ENCODE data around the gene KRTAP9-8. TPM values are rescaled to one million over a fixed set of nuclear protein-coding genes. Genes with fewer than 3 reads are reported as not detected.

The KRTAP9-8 gene
- polyA plus RNA-seq, 1 donor (not counting 4 experiments of a cell fraction or from before 2014, with no cell fraction given): not detected

- DNase-seq (ENCODE audit: low read depth, low spot score) (peak; percentile 5), FAIRE-seq (peak; percentile 52)
- Histone ChIP-seq H3K27ac (ENCODE audit: control insufficient read depth, insufficient read depth, low read length) (no peak overlapping the region), H3K4me1 (ENCODE audit: control insufficient read depth, extremely low read depth, insufficient read depth, low read length) (no peaks in the 10 kb centered on the region), H3K79me2 (ENCODE audit: control insufficient read depth, insufficient read depth, low read length) (no peaks in the 10 kb centered on the region), H2AFZ (ENCODE audit: control insufficient read depth, low read length) (no peak overlapping the region), H3K9me3 (ENCODE audit: control insufficient read depth, low read depth, low read length) (no peaks in the 10 kb centered on the region), H3K4me2 (ENCODE audit: control insufficient read depth, extremely low read depth, insufficient read depth, low read depth, low read length) (no peak overlapping the region), H3K9me1 (ENCODE audit: control insufficient read depth, extremely low read depth, insufficient read depth, low read length) (no peaks in the 10 kb centered on the region), H3K27me3 (ENCODE audit: control insufficient read depth, extremely low read depth, insufficient read depth, low read length) (no peaks in the 10 kb centered on the region), H4K20me1 (ENCODE audit: control insufficient read depth, extremely low read depth, insufficient read depth, low read length) (no peaks in the 10 kb centered on the region), H3K9ac (ENCODE audit: control insufficient read depth, extremely low read depth, insufficient read depth, low read length) (no peak overlapping the region), H3K4me3 (ENCODE audit: control insufficient read depth in 2 of 3, extremely low read depth in 1 of 3, insufficient read depth in 2 of 3, low read depth in 1 of 3, low read length in 3 of 3) (no peak overlapping the region), H3K36me3 (ENCODE audit: control insufficient read depth in 2 of 2, extremely low read depth in 1 of 2, insufficient read depth in 2 of 2, low read length in 2 of 2) (no peaks in the 10 kb centered on the region)
- TF ChIP-seq EZH2 (IDR thresholded peaks at IDR 0.05; ENCODE audit: low read length): no peak
- no peak for TF ChIP-seq CTCF (optimal IDR thresholded peaks at IDR 0.05 in 1 of 3, IDR thresholded peaks at IDR 0.05 in 1 of 3, conservative IDR thresholded peaks at IDR 0.05 in 1 of 3; ENCODE audit: extremely low read depth in 1 of 3, insufficient read depth in 2 of 3, low read length in 3 of 3)
- dilution Hi-C loops (cut with MboI; ENCODE audit: extremely low pct_ligation_motif_present, low sequenced_read_pairs): no loop called here
Measured at GRCh38 chr17:41211845-41212466, 25.8 kb upstream of the KRTAP9-8 start.

GRCh38 chr17:41212524-41213169 lies 25.2 kb upstream of the KRTAP9-8 start:
- FAIRE-seq: no peak
- no peak overlapping the region for H2AFZ ChIP-seq (ENCODE audit: control insufficient read depth, low read length)
- H3K9me3 ChIP-seq (ENCODE audit: control insufficient read depth, low read depth, low read length): no peaks in the 10 kb centered on the region
- no peak overlapping the region for H3K4me2 ChIP-seq (ENCODE audit: control insufficient read depth, extremely low read depth, insufficient read depth, low read depth, low read length)
- no peaks in the 10 kb centered on the region for H3K79me2 ChIP-seq (ENCODE audit: control insufficient read depth, insufficient read depth, low read length)
- no peaks in the 10 kb centered on the region for H3K36me3 ChIP-seq (ENCODE audit: control insufficient read depth in 2 of 2, extremely low read depth in 1 of 2, insufficient read depth in 2 of 2, low read length in 2 of 2)
- TF ChIP-seq CTCF (optimal IDR thresholded peaks at IDR 0.05 in 1 of 3, IDR thresholded peaks at IDR 0.05 in 1 of 3, conservative IDR thresholded peaks at IDR 0.05 in 1 of 3; ENCODE audit: extremely low read depth in 1 of 3, insufficient read depth in 2 of 3, low read length in 3 of 3) (no peak), EZH2 (IDR thresholded peaks at IDR 0.05; ENCODE audit: low read length) (no peak)
- no peaks in the 10 kb centered on the region for H3K9me1 ChIP-seq (ENCODE audit: control insufficient read depth, extremely low read depth, insufficient read depth, low read length)
- no peak overlapping the region for H3K9ac ChIP-seq (ENCODE audit: control insufficient read depth, extremely low read depth, insufficient read depth, low read length)
- DNase-seq (ENCODE audit: low read depth, low spot score): no peak
- dilution Hi-C loops (cut with MboI; ENCODE audit: extremely low pct_ligation_motif_present, low sequenced_read_pairs): no loop called here
- H3K27me3 ChIP-seq (ENCODE audit: control insufficient read depth, extremely low read depth, insufficient read depth, low read length): no peaks in the 10 kb centered on the region
- no peak overlapping the region for H3K27ac ChIP-seq (ENCODE audit: control insufficient read depth, insufficient read depth, low read length)
- H3K4me3 ChIP-seq (ENCODE audit: control insufficient read depth in 2 of 3, extremely low read depth in 1 of 3, insufficient read depth in 2 of 3, low read depth in 1 of 3, low read length in 3 of 3): no peak overlapping the region
- H3K4me1 ChIP-seq (ENCODE audit: control insufficient read depth, extremely low read depth, insufficient read depth, low read length): no peaks in the 10 kb centered on the region
- H4K20me1 ChIP-seq (ENCODE audit: control insufficient read depth, extremely low read depth, insufficient read depth, low read length): no peaks in the 10 kb centered on the region
